ENCODE measurements around the gene TCF23.
"Not testable (repeated sequence)": the region's sequence is repeated elsewhere in the genome, so short reads cannot be mapped to it uniquely, and the experiment has no call there.

The TCF23 gene

GRCh38 chr2:27155069-27155520 lies 6.3 kb downstream of the TCF23 start:
- no peak for DNase-seq

GRCh38 chr2:27158468-27158867 lies 9.7 kb downstream of the TCF23 start:
- DNase-seq, result no peak

DNA sequence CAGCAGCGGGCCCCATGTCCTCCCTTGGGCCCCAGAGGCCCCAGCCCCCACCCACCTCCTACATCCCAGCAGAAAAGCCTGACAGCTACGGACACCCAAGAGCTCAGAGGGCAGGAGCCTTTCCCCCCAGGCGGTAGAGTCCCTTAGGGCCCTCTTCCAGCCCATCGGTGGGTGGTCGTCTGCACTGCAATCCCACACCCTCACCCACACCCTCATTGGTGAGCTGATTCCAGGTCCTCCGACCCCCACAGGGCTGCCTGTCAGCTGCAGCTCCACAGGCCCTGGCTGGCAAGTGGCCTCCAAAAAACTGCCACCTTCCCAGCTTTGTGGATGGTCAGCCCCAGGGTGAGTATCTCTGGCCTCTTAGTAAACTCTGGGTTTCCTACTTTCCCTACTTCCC lies 10.5 kb downstream of the TCF23 start:
- no peak for DNase-seq

GRCh38 chr2:27160191-27160590 lies 11.4 kb downstream of the TCF23 start:
- no peak for DNase-seq

DNA sequence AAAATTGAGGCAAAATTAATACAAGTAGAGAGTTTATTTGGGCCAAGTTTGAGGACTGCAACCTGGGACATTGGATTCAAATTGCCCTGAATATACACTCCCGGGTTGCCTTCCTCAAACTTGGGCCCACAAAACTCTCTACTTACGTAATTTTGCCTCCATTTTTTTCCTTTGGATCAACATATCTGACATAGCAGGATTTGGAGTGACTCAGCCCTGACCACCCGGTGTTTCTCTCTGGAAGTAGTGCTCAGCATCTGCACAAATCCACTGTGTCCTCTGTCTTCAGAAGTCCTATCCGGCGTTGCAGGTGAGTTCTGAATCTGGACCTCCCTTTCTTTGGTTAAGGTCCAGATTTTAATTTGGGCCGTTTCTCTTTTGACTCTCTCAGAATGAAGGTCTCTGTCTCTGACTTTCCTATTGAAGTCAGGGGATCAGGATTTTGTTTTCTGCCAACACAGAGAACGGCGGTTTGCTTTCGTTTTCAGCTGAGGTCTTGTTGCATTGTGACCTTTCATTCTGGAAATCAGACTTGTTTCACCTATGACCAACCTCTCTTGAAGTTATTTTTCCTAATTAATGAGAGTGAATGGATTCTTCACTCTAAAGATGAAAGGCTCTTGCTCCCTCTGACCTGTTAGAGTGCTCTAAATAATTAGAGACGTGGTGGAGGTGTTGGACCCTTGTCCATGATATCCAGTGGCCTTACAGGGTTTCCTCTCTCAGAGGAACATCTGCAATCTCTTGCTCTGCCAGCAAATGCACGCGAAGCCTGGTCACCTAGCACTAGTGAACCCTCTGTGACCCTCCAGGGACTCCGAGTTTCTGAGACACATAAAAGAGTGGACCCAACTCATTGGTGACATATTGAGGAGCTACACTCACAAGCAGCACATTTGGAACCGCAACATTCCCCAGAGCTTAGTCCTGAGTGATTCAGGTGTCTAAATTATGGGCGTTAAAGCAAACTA lies 13.6 kb downstream of the TCF23 start:
- DNase-seq, result no peak

DNA sequence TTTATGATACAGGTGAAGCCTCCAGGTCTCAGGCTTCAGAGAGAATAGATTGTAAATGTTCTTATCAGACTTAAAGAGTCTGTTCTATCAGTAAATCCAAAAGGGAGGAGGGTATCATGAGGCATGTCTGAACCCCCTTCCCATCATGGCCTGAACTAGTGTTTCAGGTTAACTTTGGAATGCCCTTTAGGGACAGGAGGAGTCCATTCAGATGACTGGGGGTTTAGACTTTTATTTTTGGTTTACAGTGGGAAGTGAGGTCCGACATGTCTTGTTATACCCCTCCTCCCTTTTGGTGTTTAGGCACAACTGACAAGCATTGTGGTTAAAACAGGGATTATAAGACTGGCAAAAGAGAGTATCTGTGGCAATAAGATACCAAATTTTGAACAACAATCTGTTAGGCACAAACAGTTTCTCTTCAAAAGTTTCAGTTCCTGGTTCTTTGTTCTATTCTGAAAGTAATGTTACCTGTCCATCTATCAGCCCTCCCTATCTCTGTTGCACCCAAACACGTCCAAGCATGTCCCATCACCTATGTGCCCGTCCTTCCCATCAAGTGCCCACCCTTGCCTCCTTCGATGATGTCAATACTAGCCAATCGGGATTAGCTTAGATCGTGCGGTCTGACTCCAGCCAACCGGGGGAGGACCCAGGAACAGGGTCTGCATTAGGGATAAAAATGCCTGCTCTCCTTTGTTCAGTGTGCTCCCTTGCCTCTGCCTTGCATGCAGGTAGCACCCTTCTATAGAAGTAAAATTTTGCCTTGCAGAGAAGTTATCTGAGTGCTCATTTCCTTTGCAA lies 16.4 kb downstream of the TCF23 start:
- no peak for DNase-seq

DNA sequence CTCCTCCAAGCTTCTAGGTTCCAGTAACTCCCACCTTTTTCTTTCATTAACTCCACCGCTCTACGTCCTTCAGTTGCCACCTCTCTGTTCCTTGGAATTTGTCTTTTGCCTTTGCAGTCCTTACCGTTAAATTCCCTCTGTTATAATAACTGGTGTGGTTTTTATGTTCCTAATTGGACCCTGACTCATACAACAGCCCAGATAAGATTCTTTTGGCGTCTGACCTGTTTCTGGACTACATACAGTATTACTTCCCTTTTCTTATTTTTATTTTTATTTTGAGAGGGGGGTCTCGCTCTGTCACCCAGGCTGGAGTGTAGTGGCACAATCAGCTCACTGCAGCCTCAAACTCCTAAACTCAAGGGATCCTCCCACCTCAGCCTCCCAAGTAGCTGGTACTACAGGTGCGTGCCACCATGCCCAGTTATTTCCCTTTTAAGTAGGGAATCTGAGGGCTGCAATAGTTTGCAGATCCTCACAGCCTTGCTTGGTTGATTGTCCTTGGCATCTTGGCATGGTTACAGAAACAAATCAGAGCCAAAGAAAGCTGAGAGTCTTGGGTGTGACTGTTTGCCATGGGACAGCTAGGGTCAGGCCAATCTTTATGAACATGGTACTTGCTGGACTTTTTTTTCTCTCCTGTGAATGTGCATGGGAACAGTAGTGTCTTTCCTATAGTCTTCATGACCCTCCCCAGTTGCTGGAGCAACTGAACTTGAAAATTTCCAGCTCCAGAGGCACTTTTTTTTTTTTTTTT lies 22.0 kb downstream of the TCF23 start:
- DNase-seq, result no peak

GRCh38 chr2:27171351-27171848 lies 22.6 kb downstream of the TCF23 start:
- peak; percentile 26 for DNase-seq

GRCh38 chr2:27174638-27175037 lies 25.8 kb downstream of the TCF23 start:
- DNase-seq, result no peak

GRCh38 chr2:27175330-27175729 lies 26.5 kb downstream of the TCF23 start:
- DNase-seq, result no peak

GRCh38 chr2:27175781-27176180 lies 27.0 kb downstream of the TCF23 start:
- not testable (repeated sequence) for DNase-seq

DNA sequence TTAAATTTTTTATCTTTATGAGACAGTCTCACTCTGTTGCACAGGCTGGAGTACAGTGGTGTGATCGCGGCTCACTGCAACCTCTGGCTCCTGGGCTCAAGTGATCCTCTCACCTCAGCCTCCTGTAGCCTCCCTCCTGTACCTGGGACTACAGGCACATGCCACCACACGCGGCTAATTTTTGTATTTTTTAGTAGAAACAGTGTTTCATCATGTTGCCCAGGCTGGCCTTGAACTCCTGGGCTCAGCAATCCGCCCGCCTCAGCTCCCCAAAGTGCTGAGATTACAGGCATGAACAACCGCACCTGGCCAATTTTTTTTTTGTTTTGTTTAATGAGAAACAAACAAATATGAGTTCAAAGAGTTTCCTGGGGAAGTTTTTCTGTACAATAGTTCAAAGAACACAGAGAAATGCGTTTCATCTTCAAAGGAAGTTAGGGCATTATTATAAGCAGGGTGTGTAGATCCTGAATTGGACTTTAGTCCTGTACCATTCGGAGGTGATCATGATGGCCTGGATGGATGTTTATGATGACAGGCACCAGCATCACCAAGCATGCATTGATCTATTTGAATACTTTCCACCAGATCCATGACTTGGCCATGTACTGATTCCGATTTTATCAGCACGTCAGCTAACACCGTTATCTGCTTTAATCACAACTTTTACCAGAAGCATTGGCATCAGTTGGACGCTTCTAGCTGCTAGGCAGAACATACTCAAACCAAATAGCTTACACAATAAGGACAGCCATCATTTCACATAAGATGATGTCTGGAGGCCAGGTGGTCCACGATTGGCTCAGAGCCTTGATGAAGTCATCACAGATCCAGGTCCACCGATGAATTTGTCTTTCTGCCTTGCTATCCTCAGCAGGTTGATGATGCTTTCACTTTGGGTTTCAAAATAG lies 28.9 kb downstream of the TCF23 start:
- no peak for DNase-seq

GRCh38 chr2:27178469-27178868 lies 29.7 kb downstream of the TCF23 start:
- no peak for DNase-seq

- no peak for DNase-seq
Measured at GRCh38 chr2:27179344-27180000, 30.7 kb downstream of the TCF23 start.

- no peak for DNase-seq
Measured at GRCh38 chr2:27182346-27182745, 33.5 kb downstream of the TCF23 start.

DNA sequence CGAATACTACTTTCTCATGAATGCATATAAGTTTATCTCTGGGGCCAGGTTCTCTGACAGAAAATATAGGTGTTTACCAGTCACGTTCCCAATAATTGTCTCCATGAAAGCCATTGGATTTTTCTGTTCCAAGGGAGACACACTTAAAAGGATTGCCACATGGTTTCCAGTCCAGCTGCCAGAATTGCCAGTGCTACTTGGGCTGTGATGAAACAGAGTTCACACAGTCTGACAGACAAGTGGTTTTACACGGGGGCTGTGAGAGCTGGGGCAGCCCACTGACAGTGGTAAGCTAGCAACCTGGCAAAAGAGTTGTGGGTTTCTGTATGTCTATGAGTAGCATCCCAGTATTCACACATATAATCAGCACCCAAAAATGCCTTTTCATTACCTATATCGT lies 35.3 kb downstream of the TCF23 start:
- no peak for DNase-seq

- no peak for DNase-seq
Measured at GRCh38 chr2:27185331-27186026, 36.7 kb downstream of the TCF23 start.

DNA sequence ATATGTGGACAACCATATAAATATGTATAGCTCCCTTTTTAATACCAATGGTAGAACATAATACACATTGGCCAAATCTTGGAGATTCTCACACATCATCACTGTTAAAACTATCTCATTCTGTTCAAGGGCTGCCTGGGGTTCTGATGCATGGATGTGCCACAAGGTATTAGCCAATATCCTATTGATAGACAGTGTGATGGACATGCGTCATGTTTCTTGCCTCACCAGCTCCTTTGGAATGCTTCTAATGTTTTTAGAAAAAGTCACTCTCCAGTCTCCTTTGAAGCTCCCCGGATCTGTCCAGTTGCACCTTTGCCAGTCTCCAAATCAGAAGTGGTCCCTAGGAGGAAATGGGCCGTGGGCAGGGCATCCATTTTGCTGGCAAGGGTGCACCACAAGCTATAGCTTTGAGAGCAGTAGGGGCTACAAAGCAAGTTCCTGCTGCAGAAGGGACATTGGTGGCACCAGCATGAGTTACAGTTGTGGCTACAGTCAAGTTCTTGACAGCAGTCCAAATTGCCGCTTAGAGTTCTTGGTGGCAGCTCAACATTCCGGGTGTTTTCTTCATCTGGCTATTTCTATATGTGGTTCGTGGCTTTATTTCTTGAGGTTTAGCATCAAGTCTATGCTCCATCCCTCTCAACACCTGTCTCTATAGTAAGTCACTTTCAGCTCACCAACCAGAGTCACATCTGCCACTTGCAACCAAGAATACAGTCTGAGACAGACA lies 38.0 kb downstream of the TCF23 start:
- DNase-seq, result no peak

GRCh38 chr2:27189989-27190388 lies 41.2 kb downstream of the TCF23 start:
- no peak for DNase-seq
